Mammary epithelial cell (primary cell): ENCODE results near the gene TECTB.

Experiments
- CTCF ChIP-seq, 2 donors: IDR thresholded peaks in 1 of 2; conservative IDR thresholded peaks in 1 of 2; 2 replicates each; pipeline ENCODE4 v1.5.1; 2011 to 2012; ENCODE audit warnings: inconsistent platforms in 2 of 2, low read length in 2 of 2, mild to moderate bottlenecking in 2 of 2, control low read depth in 1 of 2, low read depth in 1 of 2; ENCODE audit not compliant: insufficient read depth in 1 of 2; ENCODE audit errors: extremely low read depth in 1 of 2
- EZH2 ChIP-seq: IDR thresholded peaks from 2 replicates; pipeline ENCODE4 v1.6.1; 2012; ENCODE audit warnings: low read length, inconsistent platforms, borderline replicate concordance

- TF ChIP-seq CTCF (conservative IDR thresholded peaks at IDR 0.05 in 1 of 2, IDR thresholded peaks at IDR 0.05 in 1 of 2; ENCODE audit: extremely low read depth in 1 of 2, insufficient read depth in 1 of 2, low read depth in 1 of 2, low read length in 2 of 2) = no peak
- no peak for TF ChIP-seq EZH2
Observed at GRCh38 chr10:112265745-112266144, 17.5 kb upstream of the TECTB start.
